Measurements from ENCODE around the gene TM2D3. TPM values are rescaled to one million over a fixed set of nuclear protein-coding genes. Genes with fewer than 3 reads are reported as not detected.

TM2D3 gene
- total RNA-seq, 1 experiment from 2014 or later = 34.9 TPM

- H3K4me1 Mint-ChIP-seq = peaks cover 0 to 6% of the 10 kb centered on the region in 2 experiments; a peak in 1 of 4 replicates
Measured at GRCh38 chr15:101607108-101607507, 45.1 kb downstream of the TM2D3 start.

More at GRCh38 chr15:101607108-101607507, 45.1 kb downstream of the TM2D3 start:
- Histone ChIP-seq H3K4me1 (ENCODE audit: insufficient read depth, low read length) (no peaks in the 10 kb centered on the region), H2AFZ (ENCODE audit: low read length) (no peak overlapping the region), H3T11ph (ENCODE audit: low read length) (no peak overlapping the region), H3K4me2 (ENCODE audit: insufficient read depth, insufficient read length, low read length) (no peak overlapping the region), H2AK5ac (ENCODE audit: insufficient read length, low read length) (no peak overlapping the region), H4K8ac (replicated peaks; ENCODE audit: insufficient read length, low read depth, low read length) (no peak overlapping the region), H3K27ac (ENCODE audit: insufficient read length, low read depth, low read length) (no peak overlapping the region), H3K4ac (ENCODE audit: low read depth, low read length) (no peak overlapping the region), H2BK120ac (ENCODE audit: low read depth, low read length, poor library complexity, severe bottlenecking) (no peak overlapping the region), H2BK12ac (ENCODE audit: insufficient read length, low read depth, low read length) (no peak overlapping the region), H3K9me3 (ENCODE audit: control insufficient read depth, low read depth, low read length) (no peaks in the 10 kb centered on the region), H3K18ac (ENCODE audit: insufficient read length, low read depth, low read length) (no peak overlapping the region), H4K5ac (ENCODE audit: insufficient read length, low read depth, low read length) (no peak overlapping the region), H3K79me1 (ENCODE audit: insufficient read depth, low read depth, low read length, poor library complexity, severe bottlenecking) (no peaks in the 10 kb centered on the region), H2BK5ac (ENCODE audit: insufficient read length, low read length) (no peak overlapping the region), H3K23me2 (ENCODE audit: insufficient read length, low read depth, low read length, poor library complexity, severe bottlenecking) (no peaks in the 10 kb centered on the region), H3K79me2 (ENCODE audit: insufficient read depth, low read length) (no peaks in the 10 kb centered on the region), H4K91ac (ENCODE audit: insufficient read length, low read depth, low read length) (no peak overlapping the region), H3K56ac (ENCODE audit: insufficient read length, low read depth, low read length) (no peak overlapping the region), H3K23ac (ENCODE audit: insufficient read length, low read depth, low read length) (no peak overlapping the region), H2BK20ac (ENCODE audit: low read depth, low read length, poor library complexity, severe bottlenecking) (no peak overlapping the region), H3K14ac (ENCODE audit: insufficient read depth, low read length) (no peak overlapping the region), H3K9ac (ENCODE audit: extremely low read depth, insufficient read length, low read length) (no peak overlapping the region), H3K27me3 (ENCODE audit: insufficient read depth, low read length) (no peaks in the 10 kb centered on the region), H4K20me1 (ENCODE audit: control insufficient read depth, insufficient read depth, insufficient read length) (no peaks in the 10 kb centered on the region), H2BK15ac (ENCODE audit: low read depth, low read length) (no peak overlapping the region)
- no peak for TF ChIP-seq CTCF (conservative IDR thresholded peaks at IDR 0.05)
- H3K36me3 Mint-ChIP-seq (ENCODE audit: insufficient read depth in 1 of 3, low read depth in 3 of 3) = no peaks in the 10 kb centered on the region
- H3K9me3 Mint-ChIP-seq = peaks cover 0 to 4% of the 10 kb centered on the region in 2 experiments; a peak in 2 of 5 replicates
- H3K27ac Mint-ChIP-seq = no peak overlapping the region
- peaks cover 5% of the 10 kb centered on the region for H3K27me3 Mint-ChIP-seq (ENCODE audit: low read depth)
- H3K4me3 Mint-ChIP-seq = no peak overlapping the region
- no peak for DNase-seq
- WGBS (ENCODE audit: extremely low coverage, insufficient read length, low lambda C conversion rate) = no CpG with 5 or more reads among the region's 2 CpGs

Measured in H9 (cell line).